Left hindlimb (tissue), 1 donor: ENCODE measurements around the gene STXBP4.

ENCODE experiments used
- DNase-seq: peaks from one replicate; pipeline ENCODE4 v3.0.0-alpha.2; 2018

STXBP4 gene

DNA sequence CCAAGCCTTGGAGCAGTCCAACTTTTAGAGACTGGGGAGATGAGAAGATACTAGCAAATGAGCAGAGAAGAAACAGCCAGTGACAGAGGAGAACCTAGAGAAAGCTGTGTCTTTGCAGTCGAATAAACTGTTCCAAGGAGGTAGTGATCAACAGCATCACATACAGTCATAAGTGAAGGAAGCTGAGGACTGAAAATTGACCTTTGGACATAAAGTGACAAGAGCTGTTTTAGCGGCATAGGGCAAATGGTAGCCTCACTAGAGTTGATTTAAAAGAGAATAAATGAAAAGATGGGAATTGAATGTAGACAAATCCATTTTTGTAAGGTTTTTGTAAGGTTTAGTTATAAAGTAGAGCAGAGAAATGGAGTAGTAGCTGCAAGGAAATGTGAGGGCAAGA lies 165.0 kb downstream of the STXBP4 start:
- no peak for DNase-seq

DNA sequence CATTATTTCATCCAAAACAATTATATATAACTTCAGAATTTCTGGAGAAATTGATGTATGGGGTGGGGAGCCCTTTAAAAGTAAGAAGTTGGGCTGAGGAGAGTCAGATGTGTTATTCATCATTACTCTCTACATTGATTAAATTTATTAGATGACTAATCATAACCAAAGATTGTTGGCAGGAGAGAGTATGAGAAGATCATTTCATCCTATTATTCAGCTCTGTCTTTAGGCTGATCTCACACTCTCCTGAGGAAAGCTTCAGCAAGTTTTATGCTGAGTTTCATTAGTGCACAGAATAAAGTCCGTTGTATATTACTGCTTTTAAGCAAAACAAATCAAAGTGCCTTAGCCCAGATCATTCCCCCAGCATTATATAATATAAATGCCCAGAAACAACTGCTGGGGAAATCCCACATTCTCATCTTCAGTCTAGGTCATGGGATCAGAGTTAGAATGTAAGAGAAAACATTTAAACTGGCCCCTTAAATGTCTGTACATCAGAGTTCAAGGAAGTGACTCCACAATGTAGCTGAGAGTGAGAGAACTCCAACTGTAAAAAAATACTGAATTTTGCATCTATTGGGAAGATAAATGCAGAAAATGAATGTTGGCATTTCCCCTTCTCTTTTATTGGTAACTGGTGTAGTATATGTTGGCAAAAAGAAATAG lies 166.1 kb downstream of the STXBP4 start:
- no peak for DNase-seq

- DNase-seq, result no peak
These were observed 172.2 kb downstream of the STXBP4 start for GRCh38 chr17:55140809-55141208.

- no peak for DNase-seq
These were observed 176.0 kb downstream of the STXBP4 start for GRCh38 chr17:55144518-55144917.

DNA sequence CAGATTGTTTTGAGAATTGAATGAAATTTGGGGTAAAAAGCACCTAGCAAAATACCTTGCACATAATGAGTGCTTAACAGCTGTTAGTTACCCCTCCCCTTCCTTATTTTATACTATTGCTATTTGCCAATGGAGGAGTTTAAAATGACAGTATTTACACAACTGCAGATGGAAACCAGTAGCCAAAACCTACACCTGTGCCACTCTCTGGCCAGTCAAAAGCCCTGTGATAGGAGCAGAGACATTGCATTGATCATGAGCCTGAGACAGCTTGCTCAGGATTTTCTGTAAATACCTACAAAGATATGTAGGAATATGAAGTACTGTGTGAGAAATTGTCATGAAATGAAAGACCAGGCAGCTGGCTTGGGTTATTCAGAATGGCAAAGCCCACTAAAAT lies 180.9 kb downstream of the STXBP4 start:
- no peak for DNase-seq

DNA sequence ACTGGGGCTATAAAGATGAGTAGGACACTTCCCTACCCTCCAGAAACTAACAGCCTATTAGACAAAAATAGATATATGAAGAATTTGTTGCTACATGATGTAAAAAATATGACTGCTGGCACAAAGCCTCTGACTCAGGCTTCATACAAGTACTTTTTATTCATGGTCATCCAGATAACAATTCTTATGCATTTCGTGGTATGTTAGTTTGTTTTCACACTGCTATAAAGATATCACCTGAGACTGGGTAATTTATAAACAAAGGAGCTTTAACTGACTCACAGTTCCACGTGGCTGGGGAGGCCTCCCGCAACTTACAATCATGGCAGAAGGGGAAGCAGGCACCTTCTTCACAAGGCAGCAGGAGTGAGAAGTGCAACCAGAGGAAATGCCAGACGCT lies 183.7 kb downstream of the STXBP4 start:
- DNase-seq, result no peak

DNA sequence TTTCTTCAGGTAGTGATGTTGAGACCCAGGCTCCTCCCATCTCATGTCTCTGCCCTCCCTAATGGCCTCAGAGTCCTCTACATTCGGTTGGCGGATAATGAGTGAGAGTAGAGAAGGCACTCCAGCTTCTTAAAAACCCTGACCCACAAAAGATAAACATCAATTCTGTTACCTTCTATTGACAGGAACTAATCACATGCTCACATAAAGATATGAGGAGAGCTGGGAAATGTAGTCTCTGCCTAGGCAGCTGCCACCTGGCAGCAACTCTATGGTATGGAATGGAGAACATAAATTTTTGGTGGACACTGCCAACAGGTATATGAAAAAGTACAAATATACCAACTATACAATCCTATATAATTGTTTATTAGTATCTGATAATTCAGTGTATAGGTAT lies 185.5 kb downstream of the STXBP4 start:
- no peak for DNase-seq

DNA sequence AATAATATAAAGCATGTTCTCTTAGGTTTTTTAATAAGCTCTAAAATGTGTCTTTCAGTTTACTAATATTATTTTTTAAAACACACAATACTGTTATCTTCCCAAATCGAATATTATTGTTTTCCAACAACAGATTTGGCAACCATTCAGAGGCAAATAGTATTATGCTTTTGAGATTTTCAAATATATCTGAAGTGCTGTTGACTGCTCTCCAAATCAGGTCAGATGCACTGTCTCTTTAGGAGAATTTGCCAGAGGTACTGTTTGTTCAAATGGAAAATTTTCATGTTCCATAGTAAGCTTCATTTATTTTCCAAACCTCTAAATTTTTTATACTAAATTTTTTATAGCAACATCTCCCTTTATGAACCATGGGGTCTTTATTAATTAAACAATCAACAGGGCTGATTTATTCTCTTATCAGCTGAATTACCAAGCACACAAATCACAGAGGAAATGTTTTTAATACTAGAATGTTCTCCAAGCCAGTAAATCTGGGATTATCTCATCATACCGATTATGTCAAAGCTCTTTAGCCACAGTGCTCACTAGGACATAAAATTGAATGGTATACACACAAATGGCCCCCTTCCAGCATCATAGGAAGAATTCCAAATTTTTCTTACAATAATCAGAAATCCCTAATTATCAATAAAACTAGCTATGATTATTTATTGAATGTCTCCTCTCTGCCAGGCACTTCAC lies 187.4 kb downstream of the STXBP4 start:
- no peak for DNase-seq

DNA sequence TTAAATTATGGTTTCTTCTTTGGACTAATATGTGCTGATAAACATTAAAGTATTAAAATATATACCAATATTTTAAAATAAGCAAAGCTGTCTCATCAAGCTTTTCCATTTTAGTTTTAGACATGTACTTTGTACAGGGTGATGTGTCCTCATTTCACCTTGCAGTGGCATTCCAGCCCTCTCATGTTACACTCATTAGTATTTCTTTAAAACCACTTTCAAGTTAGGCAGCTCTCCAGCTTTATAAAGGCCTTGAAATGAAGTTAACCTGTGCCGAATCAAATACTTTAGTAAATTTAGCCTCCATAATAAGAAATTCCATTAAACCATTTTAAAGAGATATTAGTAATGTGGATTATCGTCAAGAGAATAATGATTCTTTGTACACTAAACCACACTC lies 188.6 kb downstream of the STXBP4 start:
- no peak for DNase-seq

DNA sequence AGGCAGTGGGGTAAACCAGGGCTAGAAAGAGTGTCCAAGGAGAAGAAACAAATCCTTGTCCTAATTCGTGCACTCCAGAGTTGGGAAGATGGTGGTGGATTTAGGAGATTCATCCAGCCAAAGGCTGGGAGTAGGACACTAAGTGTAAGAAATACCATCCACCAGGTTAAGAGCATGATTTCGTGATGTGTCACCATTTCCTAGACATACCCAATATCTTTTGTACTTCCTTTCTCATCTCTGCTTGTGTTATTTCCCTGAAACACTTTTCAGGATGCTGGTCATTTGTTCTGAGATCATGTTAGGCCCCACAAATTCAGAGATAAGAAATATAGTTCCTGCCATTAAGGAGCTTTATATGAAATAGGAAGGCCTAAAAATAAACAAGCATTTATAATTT lies 189.9 kb downstream of the STXBP4 start:
- DNase-seq, result no peak

DNA sequence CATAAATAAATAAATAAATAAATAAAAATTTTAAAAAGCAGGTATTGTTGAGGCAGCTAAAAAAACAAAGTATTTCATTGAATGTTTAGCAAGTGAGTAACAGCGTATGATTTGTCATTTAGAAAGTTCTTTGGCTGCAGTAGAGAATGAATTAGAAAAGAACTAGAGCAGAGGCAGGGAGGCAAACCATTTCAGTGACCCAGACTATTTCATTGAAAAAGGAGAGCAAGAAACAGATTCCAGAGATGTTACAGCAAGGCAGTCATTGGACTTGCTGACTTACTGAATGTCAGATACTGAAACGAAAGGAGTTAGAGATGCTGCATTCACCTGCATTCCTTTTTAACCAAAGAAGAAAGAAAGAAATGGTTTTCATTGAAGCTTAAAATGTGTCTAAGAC lies 190.7 kb downstream of the STXBP4 start:
- no peak for DNase-seq

DNA sequence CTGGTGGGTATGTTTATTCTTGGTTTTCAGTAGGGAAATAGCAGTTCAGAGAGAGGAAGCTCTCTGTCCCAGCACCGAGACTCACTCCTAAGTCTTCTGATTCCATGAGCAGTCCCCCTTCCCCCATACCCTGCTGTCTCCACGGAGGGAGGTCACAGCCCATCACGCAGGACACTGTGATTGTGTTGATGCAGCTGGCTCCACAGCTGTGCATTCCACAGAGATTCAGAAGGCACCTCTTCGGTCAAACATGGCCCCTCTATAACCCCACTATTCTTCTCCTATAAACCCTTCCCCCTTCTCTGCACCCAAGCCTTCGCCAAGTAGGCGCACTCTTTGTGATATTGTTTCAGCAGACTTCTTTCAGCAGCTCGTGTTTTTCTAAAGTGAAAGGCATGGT lies 191.9 kb downstream of the STXBP4 start:
- DNase-seq, result no peak

DNA sequence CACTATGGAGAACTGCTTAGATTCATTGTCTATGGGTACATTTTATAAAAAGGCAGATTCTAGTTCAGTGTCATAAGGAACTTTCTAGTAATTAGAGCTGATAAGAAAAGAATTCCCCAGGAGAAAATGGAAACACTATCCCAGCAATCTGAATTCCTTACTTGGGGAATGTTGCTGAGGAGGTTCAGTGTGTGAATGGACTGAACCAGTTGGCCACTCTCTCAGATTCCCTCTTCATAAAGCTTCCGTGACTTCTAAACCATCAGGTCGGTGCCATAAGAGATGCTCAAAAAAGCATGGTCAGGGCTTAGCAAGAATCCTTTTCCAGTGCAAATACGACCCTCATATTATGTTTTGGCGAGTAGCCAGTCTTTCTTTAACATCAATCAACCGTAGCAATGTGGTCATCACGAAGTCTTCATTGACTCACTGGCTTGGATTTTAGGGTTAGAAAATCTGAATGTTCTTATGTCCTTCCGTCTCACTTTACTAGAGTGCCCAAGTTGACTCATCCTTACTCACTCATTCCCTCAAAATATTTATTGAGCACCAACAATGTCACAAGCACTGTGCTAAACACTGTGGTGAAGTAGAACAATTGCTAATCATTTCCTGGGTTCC lies 193.5 kb downstream of the STXBP4 start:
- DNase-seq, result no peak

DNA sequence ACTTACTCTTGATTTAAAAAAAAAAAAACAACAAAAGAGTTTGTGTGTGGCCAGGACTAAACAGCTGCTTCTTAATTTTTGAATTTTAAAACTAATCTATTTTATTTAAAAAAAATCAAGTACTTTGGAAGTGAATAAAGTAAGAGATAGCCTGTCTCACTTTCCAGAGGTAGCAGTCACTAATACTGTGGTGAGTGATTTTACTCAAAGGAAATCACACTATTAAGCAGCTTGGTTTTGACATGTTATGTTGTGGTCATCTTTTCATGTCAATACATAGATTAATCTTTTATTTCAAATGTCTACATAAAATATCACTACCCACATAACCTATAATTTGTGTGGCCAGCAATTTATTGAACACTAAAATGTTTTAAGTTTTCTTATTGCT lies 194.0 kb downstream of the STXBP4 start:
- no peak for DNase-seq

GRCh38 chr17:55163408-55163807 lies 194.8 kb downstream of the STXBP4 start:
- DNase-seq, result no peak

GRCh38 chr17:55166506-55166905 lies 197.9 kb downstream of the STXBP4 start:
- DNase-seq, result no peak

GRCh38 chr17:55167024-55167725 lies 198.6 kb downstream of the STXBP4 start:
- no peak for DNase-seq

GRCh38 chr17:55168958-55169687 lies 200.6 kb downstream of the STXBP4 start:
- DNase-seq, result no peak

DNA sequence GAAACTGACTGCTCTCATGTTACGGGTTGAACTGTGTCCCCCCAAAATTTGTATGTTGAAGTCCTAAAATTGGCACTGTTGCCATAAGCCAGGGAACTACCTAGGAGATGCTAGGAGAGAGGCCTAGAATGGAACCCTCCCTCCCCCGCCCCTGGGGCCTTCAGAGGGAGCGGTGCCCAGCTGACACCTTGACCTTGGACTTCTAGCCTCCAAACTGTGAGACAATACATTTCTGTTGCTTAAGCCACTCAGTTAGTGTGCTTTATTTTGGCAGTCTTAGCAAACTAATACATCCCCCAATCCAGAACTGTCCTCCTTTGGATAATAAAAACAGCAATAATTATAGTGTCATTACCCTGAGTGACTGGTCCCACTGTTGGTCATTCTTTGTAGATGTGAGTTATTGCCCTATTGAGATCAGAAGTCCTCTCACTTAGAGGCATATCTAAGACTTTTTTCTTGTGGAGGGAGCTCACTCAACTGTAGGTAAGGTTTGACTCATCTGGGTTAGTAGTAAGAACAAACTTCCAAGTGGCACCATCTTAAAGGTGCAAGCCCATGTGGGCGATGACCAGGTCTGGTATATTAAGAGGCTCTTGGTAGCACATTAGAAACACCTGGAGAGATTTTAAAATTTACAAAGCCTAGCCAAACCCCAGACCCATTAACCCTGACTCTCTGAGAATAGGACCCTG lies 203.2 kb downstream of the STXBP4 start:
- DNase-seq, result no peak

- no peak for DNase-seq
These were observed 204.0 kb downstream of the STXBP4 start for GRCh38 chr17:55172612-55173011.

GRCh38 chr17:55174133-55174532 lies 205.6 kb downstream of the STXBP4 start:
- DNase-seq, result no peak

GRCh38 chr17:55175788-55176427 lies 207.3 kb downstream of the STXBP4 start:
- no peak for DNase-seq
